GM19395 (cell line): ENCODE measurements around the gene PFDN4.
"Not testable (repeated sequence)": the region's sequence is repeated elsewhere in the genome, so short reads cannot be mapped to it uniquely, and the experiment has no call there.

Source experiments
- ATAC-seq: cut with Tn5 transposase; IDR thresholded peaks from one replicate; pipeline ENCODE4 v1.9.1; 2021; ENCODE audit warnings: mild to moderate bottlenecking, moderate library complexity; ENCODE audit not compliant: unreplicated experiment

PFDN4 gene

GRCh38 chr20:54223285-54223684, 15.4 kb downstream of the PFDN4 start:
- ATAC-seq: no peak

DNA sequence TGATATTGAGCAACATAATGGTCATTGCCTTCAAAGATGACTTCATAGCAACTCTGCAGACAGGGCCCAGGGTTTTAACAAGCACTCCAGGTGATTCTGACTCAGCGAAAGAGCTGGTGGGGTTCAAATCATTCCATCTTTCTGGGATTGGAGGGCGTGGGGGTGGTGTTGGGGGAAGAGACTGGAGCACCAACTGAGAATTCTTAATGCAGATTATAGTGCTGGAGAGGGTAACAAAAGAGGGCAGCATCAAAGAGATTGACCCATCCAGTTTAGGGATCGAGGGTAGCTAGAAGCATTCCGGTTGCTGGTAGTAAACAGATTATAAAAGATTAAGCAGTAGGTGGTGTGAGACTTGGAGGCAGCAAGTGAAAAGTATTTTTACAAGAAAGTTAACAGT, 15.9 kb downstream of the PFDN4 start:
- no peak for ATAC-seq

GRCh38 chr20:54224642-54225041, 16.8 kb downstream of the PFDN4 start:
- ATAC-seq: not testable (repeated sequence)

DNA sequence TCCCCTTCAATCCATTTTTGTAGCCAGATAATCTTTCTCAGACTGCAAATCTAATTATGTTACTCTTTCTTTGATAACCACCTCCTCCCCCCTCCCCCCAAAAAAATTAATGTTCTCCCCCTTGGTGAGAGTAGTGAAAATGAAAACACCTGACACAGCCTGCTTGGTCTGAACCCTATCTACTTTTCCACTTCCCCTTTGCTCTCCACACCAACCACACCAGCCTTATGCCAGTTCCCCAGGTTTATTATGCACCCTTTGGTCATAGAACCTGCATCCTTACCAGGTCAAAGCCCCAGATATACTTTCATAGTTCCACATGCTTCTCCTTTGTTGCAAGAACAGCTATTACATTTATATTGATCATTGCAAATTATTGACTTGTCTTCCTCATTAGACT, 19.4 kb downstream of the PFDN4 start:
- ATAC-seq: peak; percentile 76

- ATAC-seq: no peak
Measured at GRCh38 chr20:54227751-54228150, 19.9 kb downstream of the PFDN4 start.

DNA sequence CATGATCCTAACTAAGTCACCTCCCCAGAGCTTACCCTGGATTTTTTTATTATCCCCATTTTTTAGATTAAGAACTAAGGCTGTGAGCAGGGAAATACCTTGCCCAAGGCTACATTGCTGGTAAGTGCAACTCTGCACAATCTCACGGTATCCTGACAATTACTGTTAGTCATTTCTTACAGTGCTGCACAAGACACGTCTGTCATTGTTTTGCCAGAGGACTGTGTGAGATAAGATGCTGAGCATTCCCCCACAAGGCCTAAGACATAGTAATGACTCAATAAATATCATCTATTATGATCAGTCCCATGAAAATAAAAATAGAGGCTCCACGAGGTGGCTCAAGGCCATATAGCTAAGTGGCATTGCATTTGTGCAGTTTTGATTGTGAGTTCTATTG, 21.0 kb downstream of the PFDN4 start:
- ATAC-seq: no peak

GRCh38 chr20:54229566-54230160, 21.8 kb downstream of the PFDN4 start:
- no peak for ATAC-seq

DNA sequence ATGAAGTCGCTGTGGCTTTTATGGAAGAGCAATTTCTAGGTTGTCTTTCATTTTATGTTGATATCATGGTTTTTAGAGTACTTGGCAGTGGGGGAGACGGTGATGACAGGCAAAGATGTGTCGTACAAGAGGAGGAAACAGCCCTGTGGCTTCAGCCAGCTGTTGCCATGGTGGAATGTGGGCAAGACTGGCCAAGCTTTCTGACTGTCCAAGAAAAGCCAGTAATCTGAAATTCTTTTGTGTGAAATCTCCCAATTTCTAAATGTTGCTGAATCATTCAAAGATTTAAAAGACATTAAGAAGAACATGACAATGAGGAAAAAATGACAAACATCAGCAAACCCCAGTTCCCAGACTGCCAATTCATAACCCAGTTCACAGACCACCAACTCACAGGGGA, 23.1 kb downstream of the PFDN4 start:
- no peak for ATAC-seq

DNA sequence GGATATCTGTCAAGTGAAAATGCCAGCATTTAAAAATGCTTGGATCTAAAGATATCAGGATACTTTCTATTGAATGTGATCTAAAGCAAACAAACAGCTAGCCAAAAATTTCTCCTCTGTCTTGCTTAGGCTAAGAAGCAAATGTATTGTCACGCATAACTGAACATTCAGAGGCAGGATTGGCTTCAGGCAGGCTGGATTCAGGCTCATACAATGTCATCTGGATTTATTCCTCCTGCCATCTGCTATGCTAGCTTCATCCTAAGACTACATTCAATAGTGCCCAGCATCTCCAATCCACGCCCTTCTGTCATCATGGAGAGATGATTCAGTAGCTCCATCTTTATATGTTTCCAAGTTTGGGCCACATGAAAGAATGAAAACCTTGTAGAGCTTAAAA, 27.1 kb downstream of the PFDN4 start:
- no peak for ATAC-seq

- ATAC-seq: no peak
Measured at GRCh38 chr20:54237116-54237943, 29.4 kb downstream of the PFDN4 start.

GRCh38 chr20:54244113-54244512, 36.2 kb downstream of the PFDN4 start:
- ATAC-seq: no peak

- not testable (repeated sequence) for ATAC-seq
Measured at GRCh38 chr20:54248705-54249104, 40.8 kb downstream of the PFDN4 start.

- ATAC-seq: no peak
Measured at GRCh38 chr20:54250691-54251090, 42.8 kb downstream of the PFDN4 start.

GRCh38 chr20:54251096-54251495, 43.2 kb downstream of the PFDN4 start:
- no peak for ATAC-seq

GRCh38 chr20:54254596-54254995, 46.7 kb downstream of the PFDN4 start:
- no peak for ATAC-seq

GRCh38 chr20:54255157-54255556, 47.3 kb downstream of the PFDN4 start:
- ATAC-seq: no peak

DNA sequence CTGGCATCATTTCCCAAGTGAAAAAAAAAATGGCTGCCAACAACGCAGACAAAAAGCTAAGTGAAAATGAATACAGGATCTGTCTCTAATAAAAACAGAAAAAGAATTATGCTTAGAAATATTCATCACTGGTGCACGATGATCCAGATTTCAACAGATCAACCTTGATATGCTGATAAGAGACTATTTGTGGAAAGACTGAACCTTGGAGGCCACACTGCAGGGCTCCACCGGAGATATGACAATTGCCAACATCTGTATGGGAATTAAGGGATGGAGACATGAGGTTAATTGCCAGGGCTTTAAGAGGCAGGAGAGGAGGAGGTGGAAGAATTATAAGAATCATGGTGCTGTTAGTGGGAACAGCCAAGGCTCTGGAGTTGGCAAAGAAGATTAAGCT, 48.3 kb downstream of the PFDN4 start:
- ATAC-seq: no peak

- ATAC-seq: no peak
Measured at GRCh38 chr20:54257071-54257816, 49.4 kb downstream of the PFDN4 start.

DNA sequence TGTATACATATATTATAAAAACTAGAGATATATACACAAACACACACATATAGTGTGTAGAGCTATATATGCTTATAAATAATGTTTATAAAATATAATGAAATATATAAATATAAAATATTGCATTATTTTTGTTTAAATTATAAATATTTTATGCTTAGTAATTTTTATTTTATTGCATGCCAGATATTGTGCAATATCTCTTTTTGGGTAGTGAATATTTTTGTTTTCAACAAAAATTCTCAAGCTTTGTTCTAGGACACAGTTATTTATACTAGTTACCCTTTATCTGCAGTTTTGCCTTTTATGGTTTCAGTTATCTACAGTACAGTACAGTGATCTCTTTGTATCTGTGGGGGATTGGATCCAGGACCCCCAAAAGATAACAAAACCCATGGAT, 52.2 kb downstream of the PFDN4 start:
- ATAC-seq: no peak

DNA sequence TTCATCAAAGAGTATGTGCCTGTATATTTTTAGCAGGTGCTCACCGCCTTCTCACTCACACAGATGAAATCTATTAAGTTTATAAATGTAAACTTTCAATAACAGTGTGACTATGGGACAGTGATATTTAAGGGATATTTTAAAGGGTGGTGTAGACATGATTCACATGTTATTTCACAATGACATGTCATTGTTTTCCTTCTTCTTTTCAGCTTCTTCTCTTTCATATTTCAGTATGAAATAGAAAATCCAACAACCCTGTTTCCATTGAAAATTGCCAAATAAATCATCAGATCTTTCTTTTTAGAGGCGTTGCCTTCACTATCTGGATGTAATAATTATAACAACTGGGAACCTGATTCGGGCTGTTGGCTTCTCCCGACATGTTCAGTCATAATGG, 54.8 kb downstream of the PFDN4 start:
- ATAC-seq: no peak

GRCh38 chr20:54263116-54263690, 55.3 kb downstream of the PFDN4 start:
- no peak for ATAC-seq

DNA sequence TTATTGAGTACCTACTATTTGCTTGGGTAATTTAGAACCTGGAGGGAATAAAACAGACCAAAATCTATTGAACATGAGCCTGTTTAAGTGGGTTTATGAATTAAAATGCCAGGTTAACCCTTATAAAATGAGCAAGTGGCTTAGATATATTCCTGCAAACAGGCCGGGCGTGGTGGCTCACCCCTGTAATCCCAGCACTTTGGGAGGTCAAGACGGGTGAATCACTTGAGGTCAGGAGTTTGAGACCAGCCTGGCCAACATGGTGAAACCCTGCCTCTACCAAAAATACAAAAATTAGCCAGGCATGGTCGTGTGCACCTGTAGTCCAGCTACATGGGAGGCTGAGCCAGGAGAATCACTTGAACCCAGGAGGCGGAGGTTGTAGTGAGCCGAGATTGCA, 57.9 kb downstream of the PFDN4 start:
- ATAC-seq: not testable (repeated sequence)
